GM18951 (cell line): ENCODE data around the gene IPO4.
A peak's percentile ranks its signal among the peaks of the same experiment; 100 is the strongest.

Source experiments
- POLR2A ChIP-seq: IDR thresholded peaks from 4 replicates; pipeline ENCODE4 v1.6.1; 2011; ENCODE audit warnings: mild to moderate bottlenecking; ENCODE audit not compliant: insufficient read length, insufficient read depth; ENCODE audit errors: extremely low read depth
- in situ Hi-C: fragments of 300-500 bp; cut with MboI; formaldehyde crosslinking; loops from one replicate; pipeline ENCODE4 v1.12.0; 2022; ENCODE audit warnings: low sequenced_read_pairs, mixed read lengths, inconsistent platforms; ENCODE audit not compliant: unreplicated experiment

IPO4 gene

GRCh38 chr14:24188251-24189058 lies at the start of gene IPO4:
IPO4 (minus strand) TSS chr14:24188816; CDS start chr14:24188787, 29 bp downstream.
- in situ Hi-C loops = no loop called here
- TF ChIP-seq POLR2A = peak; percentile 91

- in situ Hi-C loops = no loop called here
- no peak for TF ChIP-seq POLR2A
Measured at GRCh38 chr14:24238123-24238522, 49.5 kb upstream of the IPO4 start.

GRCh38 chr14:24237463-24237955 lies 48.9 kb upstream of the IPO4 start:
- in situ Hi-C loops = no loop called here
- no peak for TF ChIP-seq POLR2A

GRCh38 chr14:24236689-24237462 lies 48.3 kb upstream of the IPO4 start:
- in situ Hi-C loops = no loop called here
- TF ChIP-seq POLR2A = peak; percentile 12

GRCh38 chr14:24235804-24236688 lies 47.4 kb upstream of the IPO4 start:
- in situ Hi-C loops = no loop called here

GRCh38 chr14:24234095-24235005 lies 45.7 kb upstream of the IPO4 start:
- no peak for TF ChIP-seq POLR2A
- in situ Hi-C loops = no loop called here

More at GRCh38 chr14:24235804-24236688, 47.4 kb upstream of the IPO4 start:
- peak; percentile 15 for TF ChIP-seq POLR2A

GRCh38 chr14:24233538-24233866 lies 44.9 kb upstream of the IPO4 start:
- TF ChIP-seq POLR2A = no peak
- in situ Hi-C loops = no loop called here

GRCh38 chr14:24232645-24233537 lies 44.3 kb upstream of the IPO4 start, which contains the start of gene GMPR2:
GMPR2 (plus strand) TSS chr14:24232929; CDS start chr14:24233254, 325 bp downstream.
- peak; percentile 60 for TF ChIP-seq POLR2A
- in situ Hi-C loops = no loop called here

GRCh38 chr14:24232121-24232644 lies 43.6 kb upstream of the IPO4 start, which contains the start of gene NEDD8:
NEDD8 (minus strand) TSS chr14:24232367; CDS start chr14:24232267, 100 bp downstream.
- in situ Hi-C loops = no loop called here
- TF ChIP-seq POLR2A = peak; percentile 65

- no peak for TF ChIP-seq POLR2A
- in situ Hi-C loops = no loop called here
Measured at GRCh38 chr14:24231263-24232120, 42.9 kb upstream of the IPO4 start.
